DOHH2 (cell line): ENCODE results near the gene MAK.

Experiments
- H3F3A ChIP-seq: fragments of 200-600 bp; sonication (generic), shearing (Covaris generic); 2 replicates; pipeline ENCODE4 v1.6.0; 2016; ENCODE audit warnings: antibody characterized with exemption, mild to moderate bottlenecking; ENCODE audit not compliant: control insufficient read depth, insufficient read depth
- H3K27ac ChIP-seq: fragments of 200-600 bp; sonication (generic); 2 replicates; pipeline ENCODE4 v1.5.1; 2014; ENCODE audit warnings: low read depth, mild to moderate bottlenecking, low read length, moderate library complexity
- H3K27me3 ChIP-seq: fragments of 200-600 bp; sonication (generic); 2 replicates; pipeline ENCODE4 v1.6.1; 2014; ENCODE audit warnings: mild to moderate bottlenecking, low read length, mixed read lengths; ENCODE audit not compliant: control insufficient read depth
- H3K36me3 ChIP-seq: fragments of 200-600 bp; sonication (generic); 2 replicates; pipeline ENCODE4 v1.6.1; 2014; ENCODE audit warnings: mild to moderate bottlenecking, low read length, moderate library complexity, mixed read lengths; ENCODE audit not compliant: control insufficient read depth
- H3K4me1 ChIP-seq: fragments of 200-600 bp; sonication (generic); 2 replicates; pipeline ENCODE4 v1.6.1; 2014; ENCODE audit warnings: mild to moderate bottlenecking, low read length, mixed read lengths; ENCODE audit not compliant: control insufficient read depth
- H3K4me2 ChIP-seq: fragments of 200-600 bp; sonication (generic); 2 replicates; pipeline ENCODE4 v1.6.0; 2014; ENCODE audit warnings: mild to moderate bottlenecking, low read length, moderate library complexity
- H3K4me3 ChIP-seq: fragments of 200-600 bp; sonication (generic); 2 replicates; pipeline ENCODE4 v1.5.1; 2014; ENCODE audit warnings: mild to moderate bottlenecking, low read length, mixed read lengths
- H3K79me2 ChIP-seq: fragments of 200-600 bp; sonication (generic); 2 replicates; pipeline ENCODE4 v1.6.1; 2014; ENCODE audit warnings: mild to moderate bottlenecking, low read length, mixed read lengths; ENCODE audit not compliant: control insufficient read depth
- H3K9me2 ChIP-seq: fragments of 200-600 bp; sonication (generic); replicated peaks from 2 replicates; pipeline ENCODE4 v1.6.1; 2014; ENCODE audit warnings: mild to moderate bottlenecking, low read length, mixed read lengths; ENCODE audit not compliant: control insufficient read depth
- H3K9me3 ChIP-seq: fragments of 200-600 bp; sonication (generic); 2 replicates; pipeline ENCODE4 v1.6.1; 2014; ENCODE audit warnings: antibody characterized with exemption, low read length, mixed read lengths; ENCODE audit not compliant: control insufficient read depth, insufficient read depth
- H4K20me1 ChIP-seq: fragments of 200-600 bp; sonication (generic); 2 replicates; pipeline ENCODE4 v1.6.0; 2014; ENCODE audit warnings: low read depth, mild to moderate bottlenecking, antibody characterized with exemption, low read length, moderate library complexity; ENCODE audit not compliant: control insufficient read depth, insufficient read depth
- CTCF ChIP-seq: fragments of 200-600 bp; sonication (generic); IDR thresholded peaks from one replicate; pipeline ENCODE4 v1.5.1; 2014; ENCODE audit warnings: antibody characterized with exemption, mild to moderate bottlenecking, low read depth, low read length; ENCODE audit not compliant: poor library complexity, severe bottlenecking
- EZH2phosphoT487 ChIP-seq: fragments of 200-600 bp; sonication (generic); IDR thresholded peaks from 2 replicates; pipeline ENCODE4 v1.6.1; 2017; ENCODE audit warnings: borderline replicate concordance, mild to moderate bottlenecking, antibody characterized with exemption, low read length, moderate library complexity, mixed read lengths

MAK gene

GRCh38 chr6:10849901-10850300 lies 11.6 kb upstream of the MAK start:
- TF ChIP-seq EZH2phosphoT487 (no peak), CTCF (no peak)
- H3K36me3 ChIP-seq = no peaks in the 10 kb centered on the region
- H3K4me3 ChIP-seq = no peak overlapping the region
- no peaks in the 10 kb centered on the region for H3K27me3 ChIP-seq
- H4K20me1 ChIP-seq = no peaks in the 10 kb centered on the region
- no peaks in the 10 kb centered on the region for H3K4me1 ChIP-seq
- H3K9me2 ChIP-seq = no peaks in the 10 kb centered on the region
- H3K4me2 ChIP-seq = no peak overlapping the region
- H3K79me2 ChIP-seq = no peaks in the 10 kb centered on the region
- no peaks in the 10 kb centered on the region for H3F3A ChIP-seq
- H3K9me3 ChIP-seq = peaks cover 4% of the 10 kb centered on the region; the same call in 1 of the 2 replicates
- H3K27ac ChIP-seq = no peak overlapping the region

DNA sequence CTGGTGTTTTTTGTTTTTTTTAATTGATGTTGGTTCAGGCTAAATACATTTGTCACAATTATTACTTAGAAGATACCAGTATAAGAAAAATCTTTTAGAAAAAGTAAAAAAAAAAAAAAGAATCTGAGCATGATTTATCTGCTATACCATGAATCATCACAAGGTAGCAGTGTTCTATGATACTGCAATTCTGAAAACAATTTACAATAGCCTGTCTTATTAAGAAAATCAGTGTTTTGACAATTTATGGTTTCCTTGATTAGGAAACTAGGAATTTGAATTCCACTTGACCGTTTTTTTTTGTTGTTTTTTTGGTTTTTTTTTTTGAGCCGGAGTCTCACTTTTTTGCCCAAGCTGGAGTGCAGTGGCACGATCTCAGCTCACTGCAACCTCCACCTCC lies 9.3 kb upstream of the MAK start:
- peak; percentile 35 for TF ChIP-seq CTCF
- TF ChIP-seq EZH2phosphoT487 = no peak
- Histone ChIP-seq H3K36me3 (no peaks in the 10 kb centered on the region), H3K9me3 (no peaks in the 10 kb centered on the region), H3K4me3 (no peak overlapping the region), H3K27ac (no peak overlapping the region), H4K20me1 (no peaks in the 10 kb centered on the region), H3K4me1 (no peaks in the 10 kb centered on the region), H3F3A (no peaks in the 10 kb centered on the region), H3K4me2 (no peak overlapping the region), H3K79me2 (no peaks in the 10 kb centered on the region), H3K27me3 (no peaks in the 10 kb centered on the region), H3K9me2 (no peaks in the 10 kb centered on the region)

- H3K4me3 ChIP-seq = no peak overlapping the region
- H3K27ac ChIP-seq = no peak overlapping the region
- H4K20me1 ChIP-seq = no peaks in the 10 kb centered on the region
- no peaks in the 10 kb centered on the region for H3F3A ChIP-seq
- TF ChIP-seq CTCF = no peak
- no peak for TF ChIP-seq EZH2phosphoT487
- H3K36me3 ChIP-seq = no peaks in the 10 kb centered on the region
- peaks cover 9% of the 10 kb centered on the region for H3K27me3 ChIP-seq
- H3K4me1 ChIP-seq = peaks cover 9% of the 10 kb centered on the region
- H3K4me2 ChIP-seq = no peak overlapping the region
- H3K9me3 ChIP-seq = no peaks in the 10 kb centered on the region
- H3K9me2 ChIP-seq = no peaks in the 10 kb centered on the region
- no peaks in the 10 kb centered on the region for H3K79me2 ChIP-seq
These were observed 5.2 kb upstream of the MAK start for GRCh38 chr6:10843554-10843953.

DNA sequence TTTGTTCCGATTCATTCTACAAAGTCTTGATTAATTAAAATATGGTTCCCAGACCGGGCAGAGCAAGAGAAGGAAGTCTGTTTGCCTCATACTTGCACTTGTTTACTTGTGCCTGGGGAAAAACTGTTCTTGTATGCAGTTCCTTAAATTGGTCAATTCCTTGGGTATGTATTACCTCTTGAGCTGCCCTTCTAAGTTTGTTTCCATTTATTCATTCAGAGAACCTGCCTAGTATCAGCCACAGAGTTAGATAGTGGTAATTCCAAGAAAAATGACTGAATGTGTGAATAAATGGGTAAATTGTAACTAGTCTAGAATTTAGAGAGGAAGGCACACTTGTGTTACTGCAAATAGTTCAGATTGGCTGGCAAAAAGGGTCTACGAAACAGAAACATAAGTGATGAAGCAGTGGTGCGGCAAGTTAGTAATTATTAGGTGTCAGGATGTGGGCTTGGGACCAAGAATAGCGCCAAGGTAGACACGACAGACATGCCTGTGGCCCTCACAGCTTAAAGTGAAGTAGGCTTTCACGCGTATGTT lies 525 bp upstream of the MAK start:
- Histone ChIP-seq H3F3A (0 out of 2 replicates have a peak, but pooled peaks cover 2% of the 10 kb centered on the region), H3K9me3 (no peaks in the 10 kb centered on the region), H3K4me3 (peak overlapping the region; percentile 73), H3K4me1 (peaks cover 25% of the 10 kb centered on the region), H3K79me2 (no peaks in the 10 kb centered on the region), H3K36me3 (no peaks in the 10 kb centered on the region), H3K27ac (no peak overlapping the region), H3K27me3 (peaks cover 41% of the 10 kb centered on the region), H3K4me2 (peak overlapping the region; percentile 85), H3K9me2 (no peaks in the 10 kb centered on the region), H4K20me1 (no peaks in the 10 kb centered on the region)
- no peak for TF ChIP-seq CTCF
- no peak for TF ChIP-seq EZH2phosphoT487
